NCI-H187 (cell line): Measurements from ENCODE around the gene GRM7.

Experiments used
- DNase-seq, 2 experiments: peaks; one replicate each; lab custom pipeline; 2025; lab: John Stamatoyannopoulos, UW

The GRM7 gene

GRCh38 chr3:7504886-7505775 is 644.2 kb downstream of the GRM7 start:
- DNase-seq: no peak

- DNase-seq: no peak
Observed at GRCh38 chr3:7506606-7507180, 645.8 kb downstream of the GRM7 start.

GRCh38 chr3:7508821-7509220 is 647.9 kb downstream of the GRM7 start:
- DNase-seq: no peak

- no peak for DNase-seq
Observed at GRCh38 chr3:7512048-7512447, 651.1 kb downstream of the GRM7 start.

- DNase-seq: no peak
Observed at GRCh38 chr3:7518026-7518425, 657.1 kb downstream of the GRM7 start.

GRCh38 chr3:7518456-7518855 is 657.5 kb downstream of the GRM7 start:
- DNase-seq: no peak

GRCh38 chr3:7520059-7520458 is 659.1 kb downstream of the GRM7 start:
- no peak for DNase-seq

- no peak for DNase-seq
Observed at GRCh38 chr3:7520593-7520992, 659.7 kb downstream of the GRM7 start.

GRCh38 chr3:7536510-7536909 is 675.6 kb downstream of the GRM7 start:
- no peak for DNase-seq

GRCh38 chr3:7536921-7537320 is 676.0 kb downstream of the GRM7 start:
- DNase-seq: no peak

- no peak for DNase-seq
Observed at GRCh38 chr3:7543294-7543880, 682.5 kb downstream of the GRM7 start.

GRCh38 chr3:7545334-7545733 is 684.4 kb downstream of the GRM7 start:
- DNase-seq: no peak

- DNase-seq: no peak
Observed at GRCh38 chr3:7546253-7546652, 685.3 kb downstream of the GRM7 start.

GRCh38 chr3:7547826-7548225 is 686.9 kb downstream of the GRM7 start:
- DNase-seq: no peak

GRCh38 chr3:7562892-7563291 is 702.0 kb downstream of the GRM7 start:
- DNase-seq: no peak

GRCh38 chr3:7565574-7565973 is 704.7 kb downstream of the GRM7 start:
- no peak for DNase-seq

- no peak for DNase-seq
Observed at GRCh38 chr3:7567160-7567559, 706.2 kb downstream of the GRM7 start.

GRCh38 chr3:7568526-7569184 is 707.7 kb downstream of the GRM7 start:
- no peak for DNase-seq

GRCh38 chr3:7573330-7573729 is 712.4 kb downstream of the GRM7 start:
- DNase-seq: no peak

GRCh38 chr3:7574435-7574834 is 713.5 kb downstream of the GRM7 start:
- DNase-seq: no peak

GRCh38 chr3:7576071-7576470 is 715.2 kb downstream of the GRM7 start:
- DNase-seq: no peak

GRCh38 chr3:7576506-7576905 is 715.6 kb downstream of the GRM7 start:
- no peak for DNase-seq

GRCh38 chr3:7577513-7577912 is 716.6 kb downstream of the GRM7 start:
- no peak for DNase-seq
